Measurements from ENCODE around the gene EPX. TPM values are rescaled to one million over a fixed set of nuclear protein-coding genes. Genes with fewer than 3 reads are reported as not detected.

EPX gene
- total and polyA plus RNA-seq, 2 experiments from 2014 or later, result not detected

GRCh38 chr17:58227733-58228132 lies 35.2 kb downstream of the EPX start:
- Histone ChIP-seq H3K36me3 (replicated peaks; ENCODE audit: insufficient read depth, low read depth) (no peaks in the 10 kb centered on the region), H3K4me2 (no peak overlapping the region), H3K4me1 (ENCODE audit: insufficient read depth) (no peaks in the 10 kb centered on the region), H3K79me2 (no peaks in the 10 kb centered on the region), H3K27me3 (no peaks in the 10 kb centered on the region), H3K9me3 (ENCODE audit: low read depth) (no peaks in the 10 kb centered on the region), H3K9me2 (replicated peaks; ENCODE audit: insufficient read depth) (no peaks in the 10 kb centered on the region), H3K27ac (no peak overlapping the region), H4K20me1 (ENCODE audit: insufficient read depth, poor library complexity, severe bottlenecking) (no peaks in the 10 kb centered on the region), H2AFZ (no peak overlapping the region), H3K4me3 (no peak overlapping the region)
- no peak for TF ChIP-seq EZH2 (IDR thresholded peaks at IDR 0.05; ENCODE audit: borderline replicate concordance)
- TF ChIP-seq EZH2phosphoT487 (IDR thresholded peaks at IDR 0.05; ENCODE audit: low read depth, severe bottlenecking, unreplicated experiment), result no peak
- TF ChIP-seq CTCF (IDR thresholded peaks at IDR 0.05; ENCODE audit: poor library complexity), result no peak
- WGBS (ENCODE audit: low lambda C conversion rate, missing lambda C conversion rate), result 85% methylated on average over 3 of the region's 3 CpGs
- no peak for DNase-seq (ENCODE audit: low spot score)

GRCh38 chr17:58228679-58229078 lies 36.2 kb downstream of the EPX start:
- TF ChIP-seq EZH2 (IDR thresholded peaks at IDR 0.05; ENCODE audit: borderline replicate concordance), result no peak
- TF ChIP-seq CTCF (IDR thresholded peaks at IDR 0.05; ENCODE audit: poor library complexity), result no peak
- TF ChIP-seq EZH2phosphoT487 (IDR thresholded peaks at IDR 0.05; ENCODE audit: low read depth, severe bottlenecking, unreplicated experiment), result no peak
- H3K79me2 ChIP-seq, result no peaks in the 10 kb centered on the region
- no peaks in the 10 kb centered on the region for H3K4me1 ChIP-seq (ENCODE audit: insufficient read depth)
- H3K9me2 ChIP-seq (replicated peaks; ENCODE audit: insufficient read depth), result no peaks in the 10 kb centered on the region
- no peak overlapping the region for H2AFZ ChIP-seq
- no peaks in the 10 kb centered on the region for H3K36me3 ChIP-seq (replicated peaks; ENCODE audit: insufficient read depth, low read depth)
- H3K4me3 ChIP-seq, result no peak overlapping the region
- H4K20me1 ChIP-seq (ENCODE audit: insufficient read depth, poor library complexity, severe bottlenecking), result no peaks in the 10 kb centered on the region
- DNase-seq (ENCODE audit: low spot score), result no peak
- WGBS (ENCODE audit: low lambda C conversion rate, missing lambda C conversion rate), result 37% methylated on average over 3 of the region's 3 CpGs
- H3K9me3 ChIP-seq (ENCODE audit: low read depth), result no peaks in the 10 kb centered on the region
- H3K27me3 ChIP-seq, result no peaks in the 10 kb centered on the region
- no peak overlapping the region for H3K4me2 ChIP-seq
- no peak overlapping the region for H3K27ac ChIP-seq

GRCh38 chr17:58229384-58229783 lies 36.9 kb downstream of the EPX start:
- no peak for TF ChIP-seq EZH2phosphoT487 (IDR thresholded peaks at IDR 0.05; ENCODE audit: low read depth, severe bottlenecking, unreplicated experiment)
- no peak overlapping the region for H3K4me3 ChIP-seq
- 63% methylated on average over 1 of the region's 1 CpG for WGBS (ENCODE audit: low lambda C conversion rate, missing lambda C conversion rate)

GRCh38 chr17:58229881-58230280 lies 37.4 kb downstream of the EPX start:
- no peaks in the 10 kb centered on the region for H3K9me2 ChIP-seq (replicated peaks; ENCODE audit: insufficient read depth)
- no peak for TF ChIP-seq CTCF (IDR thresholded peaks at IDR 0.05; ENCODE audit: poor library complexity)
- TF ChIP-seq EZH2 (IDR thresholded peaks at IDR 0.05; ENCODE audit: borderline replicate concordance), result no peak
- TF ChIP-seq EZH2phosphoT487 (IDR thresholded peaks at IDR 0.05; ENCODE audit: low read depth, severe bottlenecking, unreplicated experiment), result no peak
- 87% methylated on average over 4 of the region's 4 CpGs for WGBS (ENCODE audit: low lambda C conversion rate, missing lambda C conversion rate)

More at GRCh38 chr17:58229384-58229783, 36.9 kb downstream of the EPX start:
- Histone ChIP-seq H3K27me3 (peaks cover 3% of the 10 kb centered on the region), H3K36me3 (replicated peaks; ENCODE audit: insufficient read depth, low read depth) (no peaks in the 10 kb centered on the region), H3K9me2 (replicated peaks; ENCODE audit: insufficient read depth) (no peaks in the 10 kb centered on the region), H3K9me3 (ENCODE audit: low read depth) (no peaks in the 10 kb centered on the region), H3K4me1 (ENCODE audit: insufficient read depth) (no peaks in the 10 kb centered on the region), H4K20me1 (ENCODE audit: insufficient read depth, poor library complexity, severe bottlenecking) (no peaks in the 10 kb centered on the region), H3K79me2 (no peaks in the 10 kb centered on the region), H2AFZ (no peak overlapping the region), H3K27ac (no peak overlapping the region), H3K4me2 (no peak overlapping the region)
- no peak for DNase-seq (ENCODE audit: low spot score)

More at GRCh38 chr17:58229881-58230280, 37.4 kb downstream of the EPX start:
- Histone ChIP-seq H3K4me1 (ENCODE audit: insufficient read depth) (no peaks in the 10 kb centered on the region), H3K27me3 (peaks cover 8% of the 10 kb centered on the region), H3K4me3 (no peak overlapping the region), H3K9me3 (ENCODE audit: low read depth) (no peaks in the 10 kb centered on the region), H3K36me3 (replicated peaks; ENCODE audit: insufficient read depth, low read depth) (no peaks in the 10 kb centered on the region), H2AFZ (no peak overlapping the region), H3K79me2 (no peaks in the 10 kb centered on the region), H4K20me1 (ENCODE audit: insufficient read depth, poor library complexity, severe bottlenecking) (no peaks in the 10 kb centered on the region), H3K4me2 (no peak overlapping the region), H3K27ac (no peak overlapping the region)
- no peak for DNase-seq (ENCODE audit: low spot score)

Measured in hepatocyte (in vitro differentiated cells).